ENCODE measurements around the gene PLCL1. TPM values are rescaled to one million over a fixed set of nuclear protein-coding genes. Genes with fewer than 3 reads are reported as not detected.

PLCL1 gene
- polyA plus RNA-seq, 1 of the 3 experiments (the other 2 are of a cell fraction), result 7.7 TPM

- POLR2A ChIA-PET, result no interaction called here
- Histone ChIP-seq H3K4me2 (no peak overlapping the region), H3K79me2 (ENCODE audit: insufficient read depth) (no peaks in the 10 kb centered on the region), H4K20me1 (ENCODE audit: insufficient read depth) (no peaks in the 10 kb centered on the region), H3K9ac (no peak overlapping the region), H3K4me1 (ENCODE audit: control insufficient read depth in 1 of 2, insufficient read depth in 2 of 2, low read depth in 1 of 2, low read length in 1 of 2) (peaks cover 0 to 5% of the 10 kb centered on the region in 2 experiments; a peak in 1 of 4 replicates), H3K27me3 (ENCODE audit: insufficient read depth) (no peaks in the 10 kb centered on the region), H3K36me3 (replicated peaks in 1 of 2; ENCODE audit: control insufficient read depth in 1 of 2, insufficient read depth in 2 of 2, low read length in 1 of 2) (peaks cover 0 to 3% of the 10 kb centered on the region in 2 experiments), H2AFZ (ENCODE audit: low read depth) (no peak overlapping the region), H3K4me3 (ENCODE audit: low read depth in 2 of 2, low read length in 1 of 2) (no peak overlapping the region), H3K27ac (ENCODE audit: low read depth in 2 of 2, low read length in 1 of 2) (no peak overlapping the region), H3K9me3 (no peaks in the 10 kb centered on the region), H3K9me2 (no peaks in the 10 kb centered on the region), H3F3A (replicated peaks; ENCODE audit: insufficient read depth) (peaks cover 17% of the 10 kb centered on the region)
- CTCF ChIA-PET, result no interaction called here
- 81% methylated on average over 5 of the region's 5 CpGs for WGBS (ENCODE audit: low lambda C conversion rate)
- TF ChIP-seq RXRA (IDR thresholded peaks at IDR 0.05; ENCODE audit: borderline replicate concordance, low read depth) (no peak), RFX5 (IDR thresholded peaks at IDR 0.05; ENCODE audit: low read length) (no peak), USF2 (IDR thresholded peaks at IDR 0.05; ENCODE audit: borderline replicate concordance, low read depth, low read length) (no peak), POLR2AphosphoS5 (IDR thresholded peaks at IDR 0.05; ENCODE audit: low read depth, low read length) (no peak), JUND (IDR thresholded peaks at IDR 0.05) (no peak), FOSL2 (IDR thresholded peaks at IDR 0.05; ENCODE audit: borderline replicate concordance, low read depth) (no peak), CTCF (IDR thresholded peaks at IDR 0.05) (no peak), RAD21 (IDR thresholded peaks at IDR 0.05; ENCODE audit: low read length) (no peak), MXI1 (IDR thresholded peaks at IDR 0.05; ENCODE audit: low read depth, low read length) (no peak), SIN3A (IDR thresholded peaks at IDR 0.05; ENCODE audit: borderline replicate concordance, low read depth, low read length) (no peak), GATA2 (CRISPR knock-in tag; IDR thresholded peaks at IDR 0.05) (no peak)
- no peak for DNase-seq
Measured at GRCh38 chr2:197975931-197976519, 171.6 kb downstream of the PLCL1 start.

DNA sequence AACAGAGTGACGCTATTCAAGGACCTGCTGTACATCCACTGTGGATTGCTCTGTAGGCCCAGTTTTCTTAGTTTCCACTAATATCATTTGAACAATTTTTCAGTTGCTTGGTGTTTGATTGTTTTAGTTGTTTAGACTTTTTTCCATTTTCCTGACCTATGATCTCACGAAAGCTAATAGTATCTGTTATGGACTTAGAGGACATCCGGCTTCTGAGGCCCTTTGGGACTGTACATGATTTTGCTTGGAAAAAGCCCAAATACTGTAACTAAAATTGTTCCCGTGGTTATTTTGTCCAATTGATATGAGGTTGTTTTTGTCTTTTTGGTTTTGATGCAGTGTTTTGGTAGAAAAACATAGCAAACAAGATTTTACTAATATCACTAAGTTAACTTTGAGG, 174.6 kb downstream of the PLCL1 start:
- H3F3A ChIP-seq (replicated peaks; ENCODE audit: insufficient read depth), result no peaks in the 10 kb centered on the region
- CTCF ChIA-PET, result no interaction called here
- no peak for TF ChIP-seq JUND (IDR thresholded peaks at IDR 0.05)
- no peak for TF ChIP-seq POLR2AphosphoS5 (IDR thresholded peaks at IDR 0.05; ENCODE audit: low read depth, low read length)
- no peak for TF ChIP-seq GATA2 (CRISPR knock-in tag; IDR thresholded peaks at IDR 0.05)
- no peak for TF ChIP-seq RCOR1 (IDR thresholded peaks at IDR 0.05; ENCODE audit: low read length)
- TF ChIP-seq MEF2A (IDR thresholded peaks at IDR 0.05; ENCODE audit: borderline replicate concordance, low read depth), result no peak
- no peak for TF ChIP-seq TAF1 (IDR thresholded peaks at IDR 0.05; ENCODE audit: borderline replicate concordance, low read depth, low read length)
- no peak for TF ChIP-seq IRF3 (IDR thresholded peaks at IDR 0.05; ENCODE audit: low read depth, low read length)
- no peak for TF ChIP-seq RXRA (IDR thresholded peaks at IDR 0.05; ENCODE audit: borderline replicate concordance, low read depth)
- no peak for TF ChIP-seq ZBTB33 (IDR thresholded peaks at IDR 0.05; ENCODE audit: borderline replicate concordance, low read depth)
- no peak for TF ChIP-seq NRF1 (IDR thresholded peaks at IDR 0.05; ENCODE audit: low read depth, low read length)
- TF ChIP-seq, protein P1, sequence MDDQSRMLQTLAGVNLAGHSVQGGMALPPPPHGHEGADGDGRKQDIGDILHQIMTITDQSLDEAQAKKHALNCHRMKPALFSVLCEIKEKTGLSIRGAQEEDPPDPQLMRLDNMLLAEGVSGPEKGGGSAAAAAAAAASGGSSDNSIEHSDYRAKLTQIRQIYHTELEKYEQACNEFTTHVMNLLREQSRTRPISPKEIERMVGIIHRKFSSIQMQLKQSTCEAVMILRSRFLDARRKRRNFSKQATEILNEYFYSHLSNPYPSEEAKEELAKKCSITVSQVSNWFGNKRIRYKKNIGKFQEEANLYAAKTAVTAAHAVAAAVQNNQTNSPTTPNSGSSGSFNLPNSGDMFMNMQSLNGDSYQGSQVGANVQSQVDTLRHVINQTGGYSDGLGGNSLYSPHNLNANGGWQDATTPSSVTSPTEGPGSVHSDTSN (IDR thresholded peaks at IDR 0.05), result no peak
- no peak for TF ChIP-seq NFIC (IDR thresholded peaks at IDR 0.05; ENCODE audit: borderline replicate concordance)
- TF ChIP-seq USF2 (IDR thresholded peaks at IDR 0.05; ENCODE audit: borderline replicate concordance, low read depth, low read length), result no peak

More for the DNA sequence above, 174.6 kb downstream of the PLCL1 start:
- no peaks in the 10 kb centered on the region for H3K9me3 ChIP-seq
- no peak overlapping the region for H2AFZ ChIP-seq (ENCODE audit: low read depth)
- H3K27me3 ChIP-seq (ENCODE audit: insufficient read depth), result no peaks in the 10 kb centered on the region
- H3K4me3 ChIP-seq (ENCODE audit: low read depth in 2 of 2, low read length in 1 of 2), result no peak overlapping the region
- no peak for DNase-seq
- no peak overlapping the region for H3K27ac ChIP-seq (ENCODE audit: low read depth in 2 of 2, low read length in 1 of 2)
- H3K9ac ChIP-seq, result no peak overlapping the region
- WGBS (ENCODE audit: low lambda C conversion rate), result 84% methylated on average over 4 of the region's 4 CpGs
- POLR2A ChIA-PET, result no interaction called here
- no peaks in the 10 kb centered on the region for H3K4me1 ChIP-seq (ENCODE audit: control insufficient read depth in 1 of 2, insufficient read depth in 2 of 2, low read depth in 1 of 2, low read length in 1 of 2)
- H3K36me3 ChIP-seq (replicated peaks in 1 of 2; ENCODE audit: control insufficient read depth in 1 of 2, insufficient read depth in 2 of 2, low read length in 1 of 2), result peaks cover 0 to 3% of the 10 kb centered on the region in 2 experiments
- no peaks in the 10 kb centered on the region for H4K20me1 ChIP-seq (ENCODE audit: insufficient read depth)
- no peak overlapping the region for H3K4me2 ChIP-seq
- H3K79me2 ChIP-seq (ENCODE audit: insufficient read depth), result no peaks in the 10 kb centered on the region; the same call in 1 of the 2 replicates
- H3K9me2 ChIP-seq, result no peaks in the 10 kb centered on the region

All from SK-N-SH (cell line).